Esophagus muscularis mucosa (tissue), 4 donors: ENCODE results near the gene CAGE1. TPM values are rescaled to one million over a fixed set of nuclear protein-coding genes. Genes with fewer than 3 reads are reported as not detected.
"Not testable (repeated sequence)": the region's sequence is repeated elsewhere in the genome, so short reads cannot be mapped to it uniquely, and the experiment has no call there.

ENCODE experiments used
- DNase-seq: peaks from one replicate; pipeline ENCODE4 v3.0.0-alpha.2; 2017; ENCODE audit errors: extremely low spot score
- H3K27ac ChIP-seq, 4 donors: fragments of 200-600 bp; sonication (generic); replicated peaks in 1 of 4; 1 replicate in 3 of 4; 2 replicates in 1 of 4; pipeline ENCODE4 v1.5.1; 2016 to 2019; ENCODE audit warnings: mild to moderate bottlenecking in 1 of 4
- H3K27me3 ChIP-seq, 4 donors: fragments of 200-600 bp; sonication (generic); one replicate each; pipeline versions ENCODE4 v1.5.1 to v1.6.0; 2016 to 2019
- H3K36me3 ChIP-seq, 4 donors: fragments of 200-600 bp; sonication (generic); one replicate each; pipeline ENCODE4 v1.5.1; 2016 to 2019
- H3K4me1 ChIP-seq, 4 donors: fragments of 200-600 bp; sonication (generic); one replicate each; pipeline ENCODE4 v1.5.1; 2016 to 2019
- H3K4me3 ChIP-seq, 4 donors: fragments of 200-600 bp; sonication (generic); 1 replicate in 2 of 4; 2 replicates in 2 of 4; pipeline ENCODE4 v1.5.1; 2016 to 2019; ENCODE audit warnings: mild to moderate bottlenecking in 4 of 4, moderate library complexity in 1 of 4
- H3K9me3 ChIP-seq, 4 donors: fragments of 200-600 bp; sonication (generic); 1 replicate in 3 of 4; 2 replicates in 1 of 4; pipeline ENCODE4 v1.5.1; 2016 to 2019
- CTCF ChIP-seq, 3 experiments: fragments of 200-600 bp in 2 of 3; fragments of 450-650 bp in 1 of 3; sonication (generic) in 2 of 3; IDR thresholded peaks; one replicate each; pipeline ENCODE4 v1.5.1; 2017 to 2019; ENCODE audit warnings: antibody characterized with exemption in 3 of 3, mild to moderate bottlenecking in 2 of 3, moderate library complexity in 1 of 3
- EP300 ChIP-seq: sonication (generic); formaldehyde crosslinking; IDR thresholded peaks from one replicate; pipeline ENCODE4 v1.6.1; 2017; ENCODE audit warnings: antibody characterized with exemption
- POLR2A ChIP-seq: fragments of 450-650 bp; IDR thresholded peaks from one replicate; pipeline ENCODE4 v1.6.1; 2017; ENCODE audit warnings: antibody characterized with exemption, moderate library complexity, mild to moderate bottlenecking, low read depth
- POLR2AphosphoS5 ChIP-seq, 2 donors: sonication (generic); formaldehyde crosslinking; IDR thresholded peaks; one replicate each; pipeline ENCODE4 v1.6.1; 2017; ENCODE audit warnings: antibody characterized with exemption in 2 of 2
- WGBS: methylation state at CpG from one replicate; pipeline ENCODE4 v1.1.5; 2018; 5-methylcytosine and 5-hydroxymethylcytosine counted together
- intact Hi-C: fragments of 100-400 bp; cut with DNase I; formaldehyde crosslinking; loops from one replicate; pipeline ENCODE4 v1.15.1; 2023
- total RNA-seq, 4 donors: library from RNA; depleted of rRNA; stranded (reverse); fragments of >200 nt; gene quantifications; one replicate each; pipeline versions ENCODE4 v1.1.0 to v1.2.1, GENCODE V29; 2016

The CAGE1 gene
- total RNA-seq, 4 donors from 2014 or later: not detected

DNA sequence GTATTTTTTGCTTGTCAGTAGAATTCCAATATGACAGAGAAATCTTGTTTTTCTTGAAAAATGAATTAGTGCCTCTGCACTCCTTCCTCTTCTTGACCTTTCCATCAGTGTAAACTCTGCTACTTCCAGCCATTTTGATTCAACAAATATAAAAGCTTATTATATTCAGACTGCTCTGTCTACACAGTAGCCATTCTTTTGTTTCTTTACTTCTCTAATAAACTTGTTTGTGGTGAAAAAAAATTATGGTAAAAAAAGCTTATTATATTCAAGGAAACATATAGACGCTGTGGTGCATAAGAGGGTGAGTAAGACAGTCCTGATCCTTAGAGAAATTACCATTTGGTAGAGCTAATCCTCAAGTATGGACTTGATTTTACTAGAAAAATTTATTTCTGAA lies 11.6 kb downstream of the CAGE1 start:
- Histone ChIP-seq H3K4me1 (no peaks in the 10 kb centered on the region), H3K27me3 (peaks cover 0 to 10% (median 0%) of the 10 kb centered on the region in 4 donors)
- intact Hi-C loops: no loop called here

DNA sequence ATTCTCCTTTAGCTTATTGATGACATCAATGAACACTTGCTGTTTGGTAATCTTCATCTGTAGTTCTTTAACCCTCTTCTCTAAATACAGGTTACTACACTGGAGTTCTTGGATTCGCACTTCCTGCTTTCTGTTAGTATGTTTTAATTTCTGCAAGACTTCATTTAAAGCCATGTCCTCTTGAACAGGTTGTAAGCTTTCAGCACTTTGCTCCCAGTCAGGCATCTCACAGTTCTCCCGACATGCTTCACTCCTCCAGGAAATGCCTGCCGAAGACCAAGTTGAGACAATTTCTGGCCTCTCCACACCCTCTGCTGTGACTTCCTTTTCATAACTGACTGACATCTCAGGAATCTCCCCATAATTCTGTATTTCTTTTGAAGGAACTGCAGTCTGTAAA lies 15.8 kb downstream of the CAGE1 start:
- Histone ChIP-seq H3K36me3 (no peaks in the 10 kb centered on the region), H3K4me1 (no peaks in the 10 kb centered on the region), H3K4me3 (no peak overlapping the region), H3K9me3 (no peaks in the 10 kb centered on the region), H3K27ac (no peak overlapping the region), H3K27me3 (peaks cover 0 to 10% (median 0%) of the 10 kb centered on the region in 4 donors)
- TF ChIP-seq POLR2A (no peak), POLR2AphosphoS5 (IDR thresholded peaks at IDR 0.05) (no peak), EP300 (no peak), CTCF (IDR thresholded peaks at IDR 0.05) (no peak)
- DNase-seq: no peak
- intact Hi-C loops: no loop called here
- 51% methylated on average over 3 of the region's 3 CpGs for WGBS

More for the DNA sequence above, 11.6 kb downstream of the CAGE1 start:
- TF ChIP-seq POLR2AphosphoS5 (IDR thresholded peaks at IDR 0.05) (no peak), POLR2A (no peak), EP300 (no peak), CTCF (IDR thresholded peaks at IDR 0.05) (no peak)
- Histone ChIP-seq H3K27ac (no peak overlapping the region), H3K9me3 (no peaks in the 10 kb centered on the region), H3K36me3 (no peaks in the 10 kb centered on the region), H3K4me3 (no peak overlapping the region)
- DNase-seq: no peak
- 89% methylated on average over 1 of the region's 1 CpG for WGBS

- Histone ChIP-seq H3K27ac (no peak overlapping the region), H3K36me3 (no peaks in the 10 kb centered on the region), H3K27me3 (peaks cover 0 to 12% (median 0%) of the 10 kb centered on the region in 4 donors), H3K9me3 (no peaks in the 10 kb centered on the region), H3K4me1 (no peaks in the 10 kb centered on the region), H3K4me3 (no peak overlapping the region)
- intact Hi-C loops: no loop called here
- TF ChIP-seq CTCF (IDR thresholded peaks at IDR 0.05) (no peak), EP300 (no peak), POLR2A (no peak), POLR2AphosphoS5 (IDR thresholded peaks at IDR 0.05) (no peak)
- 85% methylated on average over 7 of the region's 7 CpGs for WGBS
- no peak for DNase-seq
Observed at GRCh38 chr6:7367408-7367807, 22.1 kb downstream of the CAGE1 start.

DNA sequence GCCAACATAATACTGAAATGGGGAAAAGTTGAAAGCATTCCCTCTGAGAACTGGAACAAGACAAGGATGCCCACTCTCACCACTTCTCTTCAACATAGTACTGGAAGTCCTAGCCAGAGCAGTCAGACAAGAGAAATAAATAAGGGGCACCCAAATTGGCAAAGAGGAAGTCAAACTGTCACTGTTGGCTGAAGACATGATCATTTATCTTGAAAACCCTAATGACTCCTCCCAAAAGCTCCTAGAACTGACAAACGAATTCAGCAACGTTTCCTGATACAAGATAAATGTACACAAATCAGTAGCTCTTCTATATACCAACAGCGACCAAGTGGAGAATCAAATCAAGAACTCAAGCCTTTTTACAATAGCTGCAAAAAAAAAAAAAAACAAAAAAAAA lies 37.6 kb downstream of the CAGE1 start:
- H3K27me3 ChIP-seq, H3K27ac ChIP-seq, H3K4me3 ChIP-seq, DNase-seq, H3K4me1 ChIP-seq, H3K36me3 ChIP-seq, H3K9me3 ChIP-seq, intact Hi-C loops: not testable (repeated sequence)
- 69% methylated on average over 3 of the region's 3 CpGs for WGBS

DNA sequence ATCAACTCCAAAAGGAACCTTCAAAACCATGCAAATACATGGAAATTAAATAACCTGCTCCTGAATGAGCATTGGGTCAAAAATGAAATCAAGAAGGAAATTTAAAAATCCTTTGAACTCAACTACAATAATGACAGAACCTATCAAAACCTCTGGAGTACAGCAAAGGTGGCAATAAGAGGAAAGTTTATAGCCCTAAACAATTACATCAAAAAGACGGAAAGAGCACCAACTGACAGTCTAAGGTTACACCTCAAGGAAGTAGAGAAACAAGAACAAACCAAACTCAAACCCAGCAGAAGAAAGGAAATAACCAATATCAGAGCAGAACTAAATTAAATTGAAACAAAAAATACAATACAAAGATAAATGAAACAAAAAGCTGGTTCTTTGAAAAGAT lies 39.0 kb downstream of the CAGE1 start:
- not testable (repeated sequence) for DNase-seq, H3K27me3 ChIP-seq
- 84% methylated on average over 1 of the region's 1 CpG for WGBS

DNA sequence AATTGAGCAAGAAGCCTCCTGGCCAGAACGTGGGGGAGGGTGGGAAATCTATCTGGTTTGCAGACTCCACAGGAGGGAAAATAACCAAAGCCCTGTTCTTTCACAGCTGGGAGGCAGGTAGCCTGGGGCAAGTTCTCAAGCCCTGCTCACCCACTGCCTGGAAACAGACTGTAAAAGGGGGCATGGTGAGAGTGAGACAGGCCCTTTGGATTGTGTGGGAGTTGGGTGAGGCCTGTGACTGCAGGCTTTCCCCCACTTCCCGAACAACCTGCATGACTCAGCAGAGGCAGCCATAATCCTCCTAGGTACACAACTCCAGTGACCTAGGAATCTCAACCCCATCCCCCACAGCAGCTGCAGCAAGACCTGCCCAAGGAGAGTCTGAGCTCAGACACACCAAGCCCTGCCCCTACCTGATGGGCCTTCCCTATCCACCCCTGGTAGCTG lies 42.0 kb downstream of the CAGE1 start:
- 66% methylated on average over 2 of the region's 2 CpGs for WGBS
- H3K4me3 ChIP-seq, H3K4me1 ChIP-seq, H3K27ac ChIP-seq, H3K36me3 ChIP-seq, intact Hi-C loops, DNase-seq, H3K27me3 ChIP-seq, H3K9me3 ChIP-seq: not testable (repeated sequence)

More for the DNA sequence above, 39.0 kb downstream of the CAGE1 start:
- H3K36me3 ChIP-seq, H3K4me1 ChIP-seq, H3K9me3 ChIP-seq, H3K27ac ChIP-seq, intact Hi-C loops, H3K4me3 ChIP-seq: not testable (repeated sequence)

DNA sequence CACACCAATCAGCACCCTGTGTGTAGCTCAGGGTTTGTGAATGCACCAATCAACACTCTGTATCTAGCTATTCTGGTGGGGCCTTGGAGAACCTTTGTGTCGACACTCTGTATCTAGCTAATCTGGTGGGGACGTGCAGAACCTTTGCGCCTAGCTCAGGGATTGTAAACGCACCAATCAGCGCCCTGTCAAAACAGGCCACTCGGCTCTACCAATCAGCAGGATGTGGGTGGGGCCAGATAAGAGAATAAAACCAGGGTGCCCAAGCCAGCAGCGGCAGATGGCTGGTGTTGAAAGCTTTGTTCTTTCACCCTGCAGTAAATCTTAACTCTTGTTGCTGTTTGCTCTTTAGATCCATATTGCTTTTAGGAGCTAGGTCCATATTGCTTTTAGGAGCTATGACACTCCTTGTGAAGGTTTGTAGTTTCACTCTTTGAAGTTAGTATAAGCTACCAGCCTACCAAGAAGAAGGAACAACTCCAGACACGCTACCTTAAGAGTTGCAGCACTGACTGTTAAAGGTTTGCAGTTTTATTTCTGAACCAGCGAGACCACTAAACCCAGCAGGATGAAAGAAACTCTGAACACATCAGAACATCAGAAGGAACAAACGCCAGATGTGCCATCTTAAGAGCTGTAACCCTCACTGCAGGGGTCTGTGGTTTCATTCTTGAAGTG lies 44.6 kb downstream of the CAGE1 start:
- H3K9me3 ChIP-seq, H3K4me1 ChIP-seq, DNase-seq, intact Hi-C loops, H3K27ac ChIP-seq, H3K36me3 ChIP-seq, H3K4me3 ChIP-seq: not testable (repeated sequence)
- peaks cover 0 to 30% (median 0%) of the 10 kb centered on the region in 4 donors for H3K27me3 ChIP-seq
- WGBS: 87% methylated on average over 10 of the region's 10 CpGs
